Lower leg skin (tissue), 3 donors: ENCODE data around the gene FSTL5.

ENCODE experiments used
- POLR2A ChIP-seq, 2 donors: fragments of 450-650 bp; IDR thresholded peaks; one replicate each; pipeline ENCODE4 v1.6.1; 2016 to 2017; ENCODE audit warnings: antibody characterized with exemption in 2 of 2, mild to moderate bottlenecking in 1 of 2, moderate library complexity in 1 of 2
- TF ChIP-seq, protein P1 (sequence below), 3 donors: fragments of 450-650 bp; IDR thresholded peaks; one replicate each; pipeline ENCODE4 v1.5.1; 2016; ENCODE audit warnings: antibody characterized with exemption in 3 of 3, mild to moderate bottlenecking in 3 of 3, moderate library complexity in 2 of 3

DNA sequence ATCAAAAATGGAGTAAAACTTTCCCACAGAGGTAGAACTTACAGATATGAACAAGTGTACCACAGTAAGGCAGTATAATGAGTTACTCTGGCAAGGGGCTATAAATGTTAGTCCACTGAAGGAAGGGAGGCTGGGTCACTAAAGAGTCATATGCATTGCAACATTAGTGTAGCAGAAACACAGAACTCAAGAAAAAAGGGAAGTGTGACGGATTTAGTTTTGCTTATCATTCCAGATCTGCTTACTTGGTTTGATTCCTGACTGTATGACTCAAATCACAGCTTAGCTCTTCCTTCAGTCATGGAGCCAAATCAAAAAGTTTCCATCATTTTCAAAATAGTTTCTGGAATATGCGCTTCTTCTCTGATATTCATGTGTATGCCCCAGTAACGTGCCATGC is 148.7 kb downstream of the FSTL5 start:
- TF ChIP-seq, protein P1, sequence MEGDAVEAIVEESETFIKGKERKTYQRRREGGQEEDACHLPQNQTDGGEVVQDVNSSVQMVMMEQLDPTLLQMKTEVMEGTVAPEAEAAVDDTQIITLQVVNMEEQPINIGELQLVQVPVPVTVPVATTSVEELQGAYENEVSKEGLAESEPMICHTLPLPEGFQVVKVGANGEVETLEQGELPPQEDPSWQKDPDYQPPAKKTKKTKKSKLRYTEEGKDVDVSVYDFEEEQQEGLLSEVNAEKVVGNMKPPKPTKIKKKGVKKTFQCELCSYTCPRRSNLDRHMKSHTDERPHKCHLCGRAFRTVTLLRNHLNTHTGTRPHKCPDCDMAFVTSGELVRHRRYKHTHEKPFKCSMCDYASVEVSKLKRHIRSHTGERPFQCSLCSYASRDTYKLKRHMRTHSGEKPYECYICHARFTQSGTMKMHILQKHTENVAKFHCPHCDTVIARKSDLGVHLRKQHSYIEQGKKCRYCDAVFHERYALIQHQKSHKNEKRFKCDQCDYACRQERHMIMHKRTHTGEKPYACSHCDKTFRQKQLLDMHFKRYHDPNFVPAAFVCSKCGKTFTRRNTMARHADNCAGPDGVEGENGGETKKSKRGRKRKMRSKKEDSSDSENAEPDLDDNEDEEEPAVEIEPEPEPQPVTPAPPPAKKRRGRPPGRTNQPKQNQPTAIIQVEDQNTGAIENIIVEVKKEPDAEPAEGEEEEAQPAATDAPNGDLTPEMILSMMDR (IDR thresholded peaks at IDR 0.05): no peak
- TF ChIP-seq POLR2A (IDR thresholded peaks at IDR 0.05): no peak
